HepG2 (cell line): ENCODE measurements around the gene RBX1. TPM values are rescaled to one million over a fixed set of nuclear protein-coding genes. Genes with fewer than 3 reads are reported as not detected.

Experiments
- HNRNPUL1 ChIP-seq: fragments of 200-400 bp; formaldehyde crosslinking; IDR thresholded peaks from 2 replicates; pipeline ENCODE4 v1.6.1; 2017; ENCODE audit warnings: low read depth, mild to moderate bottlenecking, low read length, moderate library complexity
- IRX3 ChIP-seq: sonication (generic); formaldehyde crosslinking; IDR thresholded peaks from 2 replicates; pipeline ENCODE4 v1.8.1; 2023; ENCODE audit warnings: mild to moderate bottlenecking, low read depth, missing genetic modification reagents, borderline replicate concordance
- KIAA2018 ChIP-seq: sonication (generic); formaldehyde crosslinking; IDR thresholded peaks from 2 replicates; pipeline ENCODE4 v1.5.0; 2020; ENCODE audit warnings: mild to moderate bottlenecking, missing genetic modification reagents, borderline replicate concordance
- POLR2G ChIP-seq: fragments of 200-400 bp; formaldehyde crosslinking; IDR thresholded peaks from 2 replicates; pipeline ENCODE4 v1.6.1; 2018; ENCODE audit warnings: mild to moderate bottlenecking, low read depth, low read length, moderate library complexity
- SMAD3 ChIP-seq: sonication (generic); formaldehyde crosslinking; IDR thresholded peaks from 2 replicates; pipeline ENCODE4 v1.4.0; 2020; ENCODE audit warnings: missing genetic modification reagents
- ZNF451 ChIP-seq: sonication (generic); formaldehyde crosslinking; IDR thresholded peaks from 2 replicates; pipeline ENCODE4 v1.5.0; 2020; ENCODE audit warnings: mild to moderate bottlenecking, missing genetic modification reagents
- ZNF589 ChIP-seq: sonication (generic); formaldehyde crosslinking; conservative IDR thresholded peaks from 2 replicates; pipeline ENCODE4 v1.8.0; 2022; ENCODE audit warnings: mild to moderate bottlenecking, moderate library complexity, missing genetic modification reagents
- polyA plus RNA-seq, 8 experiments: library from polyadenylated mRNA; depleted of rRNA in 3 of 8; stranded (reverse) in 7 of 8; unstranded in 1 of 8; fragments of >200 nt; fragmentation: Illumina TruSeq in 4 of 8; extraction: Trizol in 4 of 8; gene quantifications; 2 replicates each; pipeline versions ENCODE4 v1.2.1 to v1.2.3, GENCODE V29; 2011 to 2016; ENCODE audit warnings: low read depth in 4 of 8, missing spikeins in 1 of 8, mixed read lengths in 1 of 8; ENCODE audit not compliant: insufficient read depth in 1 of 8
- total RNA-seq, 5 experiments: library from RNA; depleted of rRNA; stranded (reverse); fragments of >200 nt; fragmentation: Illumina TruSeq; extraction: Trizol; gene quantifications; 2 replicates each; pipeline ENCODE4 v1.2.3, GENCODE V29; 2016; ENCODE audit warnings: low read depth in 1 of 5
- TF ChIP-seq, protein P1 (sequence below): sonication (generic); formaldehyde crosslinking; IDR thresholded peaks from 2 replicates; pipeline ENCODE4 v1.4.0; 2020; ENCODE audit warnings: mild to moderate bottlenecking, missing genetic modification reagents, borderline replicate concordance
- TF ChIP-seq, protein P2 (sequence below): IDR thresholded peaks from 2 replicates; pipeline ENCODE4 v1.6.1; 2012; ENCODE audit warnings: low read length, improper control_type of control experiment
- TF ChIP-seq, protein P3 (sequence below): sonication (generic); formaldehyde crosslinking; IDR thresholded peaks from 2 replicates; pipeline ENCODE4 v1.5.1; 2020; ENCODE audit warnings: missing genetic modification reagents, mild to moderate bottlenecking, borderline replicate concordance

RBX1 gene
- total and polyA plus RNA-seq, 2 of the 13 experiments (the other 11 are each of a cell fraction or from before 2014, with no cell fraction given): 84.9 to 90.2 TPM

DNA sequence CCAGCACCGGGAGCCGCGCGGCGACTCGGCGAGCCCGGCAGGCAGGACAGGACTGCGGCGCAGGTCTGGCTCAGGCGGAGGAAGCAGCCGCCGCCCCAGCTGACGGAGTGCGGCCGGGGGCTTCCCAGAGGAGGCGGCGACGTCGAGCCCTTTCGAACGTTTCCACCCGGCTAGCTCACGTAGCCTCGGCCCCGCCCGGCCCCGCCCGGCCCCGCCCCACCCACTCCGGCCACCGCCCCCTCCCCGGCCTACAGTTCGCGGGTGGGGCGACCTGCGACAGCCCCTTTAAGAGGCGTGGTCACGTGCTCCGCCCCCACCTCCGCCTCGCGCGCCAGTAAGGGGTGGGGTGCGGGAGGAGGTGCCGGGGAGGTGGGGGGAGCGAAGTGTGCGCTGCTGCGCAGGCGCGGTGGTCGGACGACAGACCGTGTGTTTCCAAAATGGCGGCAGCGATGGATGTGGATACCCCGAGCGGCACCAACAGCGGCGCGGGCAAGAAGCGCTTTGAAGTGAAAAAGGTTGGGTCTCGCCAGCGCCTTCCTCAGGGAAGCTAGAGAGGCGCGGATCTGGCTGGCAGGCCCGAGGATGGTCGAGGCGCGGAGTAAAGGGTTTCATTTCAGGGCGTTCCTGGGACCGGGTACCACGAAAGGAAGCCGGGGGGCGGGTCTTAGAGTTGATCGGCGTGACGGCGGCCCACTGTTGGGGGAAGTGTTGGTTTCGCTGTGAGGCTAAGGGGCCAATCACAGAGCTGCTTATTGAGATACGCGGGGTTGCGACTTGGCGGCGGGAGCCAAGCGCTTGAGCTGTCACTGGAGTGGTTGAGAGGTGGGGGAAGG, at the start of gene RBX1 (continued):
- TF ChIP-seq IRX3 (CRISPR knock-in tag) (no peak), ZNF589 (CRISPR knock-in tag) (peak; percentile 8; the same call in 1 of the 2 replicates), SMAD3 (peak; percentile 73; the same call in 1 of the 2 replicates), POLR2G (peak; percentile 87), ZNF451 (no peak), HNRNPUL1 (no peak), KIAA2018 (CRISPR knock-in tag) (no peak)
- TF ChIP-seq, protein P1, sequence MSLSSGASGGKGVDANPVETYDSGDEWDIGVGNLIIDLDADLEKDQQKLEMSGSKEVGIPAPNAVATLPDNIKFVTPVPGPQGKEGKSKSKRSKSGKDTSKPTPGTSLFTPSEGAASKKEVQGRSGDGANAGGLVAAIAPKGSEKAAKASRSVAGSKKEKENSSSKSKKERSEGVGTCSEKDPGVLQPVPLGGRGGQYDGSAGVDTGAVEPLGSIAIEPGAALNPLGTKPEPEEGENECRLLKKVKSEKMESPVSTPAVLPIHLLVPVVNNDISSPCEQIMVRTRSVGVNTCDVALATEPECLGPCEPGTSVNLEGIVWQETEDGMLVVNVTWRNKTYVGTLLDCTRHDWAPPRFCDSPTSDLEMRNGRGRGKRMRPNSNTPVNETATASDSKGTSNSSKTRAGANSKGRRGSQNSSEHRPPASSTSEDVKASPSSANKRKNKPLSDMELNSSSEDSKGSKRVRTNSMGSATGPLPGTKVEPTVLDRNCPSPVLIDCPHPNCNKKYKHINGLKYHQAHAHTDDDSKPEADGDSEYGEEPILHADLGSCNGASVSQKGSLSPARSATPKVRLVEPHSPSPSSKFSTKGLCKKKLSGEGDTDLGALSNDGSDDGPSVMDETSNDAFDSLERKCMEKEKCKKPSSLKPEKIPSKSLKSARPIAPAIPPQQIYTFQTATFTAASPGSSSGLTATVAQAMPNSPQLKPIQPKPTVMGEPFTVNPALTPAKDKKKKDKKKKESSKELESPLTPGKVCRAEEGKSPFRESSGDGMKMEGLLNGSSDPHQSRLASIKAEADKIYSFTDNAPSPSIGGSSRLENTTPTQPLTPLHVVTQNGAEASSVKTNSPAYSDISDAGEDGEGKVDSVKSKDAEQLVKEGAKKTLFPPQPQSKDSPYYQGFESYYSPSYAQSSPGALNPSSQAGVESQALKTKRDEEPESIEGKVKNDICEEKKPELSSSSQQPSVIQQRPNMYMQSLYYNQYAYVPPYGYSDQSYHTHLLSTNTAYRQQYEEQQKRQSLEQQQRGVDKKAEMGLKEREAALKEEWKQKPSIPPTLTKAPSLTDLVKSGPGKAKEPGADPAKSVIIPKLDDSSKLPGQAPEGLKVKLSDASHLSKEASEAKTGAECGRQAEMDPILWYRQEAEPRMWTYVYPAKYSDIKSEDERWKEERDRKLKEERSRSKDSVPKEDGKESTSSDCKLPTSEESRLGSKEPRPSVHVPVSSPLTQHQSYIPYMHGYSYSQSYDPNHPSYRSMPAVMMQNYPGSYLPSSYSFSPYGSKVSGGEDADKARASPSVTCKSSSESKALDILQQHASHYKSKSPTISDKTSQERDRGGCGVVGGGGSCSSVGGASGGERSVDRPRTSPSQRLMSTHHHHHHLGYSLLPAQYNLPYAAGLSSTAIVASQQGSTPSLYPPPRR (CRISPR knock-in tag): no peak; the same call in 1 of the 2 replicates
- TF ChIP-seq, protein P2, sequence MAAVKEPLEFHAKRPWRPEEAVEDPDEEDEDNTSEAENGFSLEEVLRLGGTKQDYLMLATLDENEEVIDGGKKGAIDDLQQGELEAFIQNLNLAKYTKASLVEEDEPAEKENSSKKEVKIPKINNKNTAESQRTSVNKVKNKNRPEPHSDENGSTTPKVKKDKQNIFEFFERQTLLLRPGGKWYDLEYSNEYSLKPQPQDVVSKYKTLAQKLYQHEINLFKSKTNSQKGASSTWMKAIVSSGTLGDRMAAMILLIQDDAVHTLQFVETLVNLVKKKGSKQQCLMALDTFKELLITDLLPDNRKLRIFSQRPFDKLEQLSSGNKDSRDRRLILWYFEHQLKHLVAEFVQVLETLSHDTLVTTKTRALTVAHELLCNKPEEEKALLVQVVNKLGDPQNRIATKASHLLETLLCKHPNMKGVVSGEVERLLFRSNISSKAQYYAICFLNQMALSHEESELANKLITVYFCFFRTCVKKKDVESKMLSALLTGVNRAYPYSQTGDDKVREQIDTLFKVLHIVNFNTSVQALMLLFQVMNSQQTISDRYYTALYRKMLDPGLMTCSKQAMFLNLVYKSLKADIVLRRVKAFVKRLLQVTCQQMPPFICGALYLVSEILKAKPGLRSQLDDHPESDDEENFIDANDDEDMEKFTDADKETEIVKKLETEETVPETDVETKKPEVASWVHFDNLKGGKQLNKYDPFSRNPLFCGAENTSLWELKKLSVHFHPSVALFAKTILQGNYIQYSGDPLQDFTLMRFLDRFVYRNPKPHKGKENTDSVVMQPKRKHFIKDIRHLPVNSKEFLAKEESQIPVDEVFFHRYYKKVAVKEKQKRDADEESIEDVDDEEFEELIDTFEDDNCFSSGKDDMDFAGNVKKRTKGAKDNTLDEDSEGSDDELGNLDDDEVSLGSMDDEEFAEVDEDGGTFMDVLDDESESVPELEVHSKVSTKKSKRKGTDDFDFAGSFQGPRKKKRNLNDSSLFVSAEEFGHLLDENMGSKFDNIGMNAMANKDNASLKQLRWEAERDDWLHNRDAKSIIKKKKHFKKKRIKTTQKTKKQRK: no peak
- TF ChIP-seq, protein P3, sequence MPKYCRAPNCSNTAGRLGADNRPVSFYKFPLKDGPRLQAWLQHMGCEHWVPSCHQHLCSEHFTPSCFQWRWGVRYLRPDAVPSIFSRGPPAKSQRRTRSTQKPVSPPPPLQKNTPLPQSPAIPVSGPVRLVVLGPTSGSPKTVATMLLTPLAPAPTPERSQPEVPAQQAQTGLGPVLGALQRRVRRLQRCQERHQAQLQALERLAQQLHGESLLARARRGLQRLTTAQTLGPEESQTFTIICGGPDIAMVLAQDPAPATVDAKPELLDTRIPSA (CRISPR knock-in tag): no peak
